HG02885 (cell line): Measurements from ENCODE around the gene TGM3.

ENCODE experiments used
- ATAC-seq: cut with Tn5 transposase; IDR thresholded peaks from one replicate; pipeline ENCODE4 v1.9.1; 2021; ENCODE audit warnings: mild to moderate bottlenecking; ENCODE audit not compliant: unreplicated experiment, poor library complexity

Gene TGM3

GRCh38 chr20:2283706-2284423 lies 11.9 kb upstream of the TGM3 start:
- ATAC-seq = no peak

DNA sequence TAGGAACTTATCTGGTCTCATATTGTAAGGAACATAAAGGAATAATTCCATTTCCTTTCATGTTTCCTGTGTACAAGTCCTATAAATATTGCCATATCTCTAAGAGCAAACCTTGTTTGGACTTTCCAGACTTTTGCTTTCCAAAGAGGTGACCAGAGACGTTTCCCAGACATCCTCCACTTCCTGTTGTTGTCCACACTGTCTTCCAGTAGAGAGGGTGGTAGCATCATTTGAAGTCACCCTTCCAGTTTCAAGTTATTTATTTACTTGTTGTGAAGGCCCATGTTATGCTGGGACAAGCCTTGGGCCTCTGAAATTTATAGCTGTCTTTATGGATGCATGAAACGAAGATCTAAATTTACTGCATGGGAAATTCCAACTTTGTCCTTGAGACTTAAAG lies 10.6 kb upstream of the TGM3 start:
- no peak for ATAC-seq

DNA sequence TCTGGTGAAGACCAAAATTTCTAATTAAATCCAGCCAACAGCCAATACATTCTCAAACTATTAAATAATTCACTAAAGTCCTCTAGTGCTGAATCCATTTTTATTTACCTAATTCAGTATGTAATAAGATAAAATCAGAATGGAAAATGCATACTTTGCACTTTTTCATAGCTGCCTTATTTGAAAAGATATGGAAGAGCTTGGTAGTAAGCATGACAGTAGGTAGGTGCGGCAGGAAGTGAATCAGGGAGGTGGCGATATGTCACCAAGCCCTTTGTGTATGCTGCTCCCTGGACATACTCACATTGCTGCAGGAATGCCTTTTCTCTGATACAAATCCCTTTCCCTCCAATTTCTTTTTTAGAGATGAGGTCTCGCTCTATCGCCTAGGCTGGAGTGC lies 10.2 kb upstream of the TGM3 start:
- ATAC-seq = no peak

- no peak for ATAC-seq
Observed at GRCh38 chr20:2287504-2287903, 8.3 kb upstream of the TGM3 start.

GRCh38 chr20:2289475-2289874 lies 6.3 kb upstream of the TGM3 start:
- ATAC-seq = no peak

GRCh38 chr20:2290486-2290885 lies 5.3 kb upstream of the TGM3 start:
- ATAC-seq = no peak

- ATAC-seq = no peak
Observed at GRCh38 chr20:2292416-2293110, 3.2 kb upstream of the TGM3 start.

DNA sequence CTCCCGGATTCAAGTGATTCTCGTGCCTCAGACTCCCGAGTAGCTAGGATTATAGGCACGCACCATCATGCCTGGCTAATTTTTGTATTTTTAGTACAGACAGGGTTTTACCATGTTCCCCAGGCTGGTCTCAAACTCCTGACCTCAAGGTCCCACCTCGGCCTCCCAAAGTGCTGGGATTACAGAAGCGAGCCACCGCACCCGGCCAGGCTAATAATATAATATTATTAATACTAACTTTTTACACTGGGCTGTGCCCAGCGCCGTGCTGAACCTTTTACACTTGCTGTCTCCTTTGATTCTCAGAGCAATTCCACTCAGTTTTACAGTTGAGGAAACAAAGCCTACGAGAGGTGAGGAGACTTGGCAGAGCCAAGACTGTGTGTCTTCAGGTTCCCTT lies 2.3 kb upstream of the TGM3 start:
- ATAC-seq = no peak

- no peak for ATAC-seq
Observed at GRCh38 chr20:2293971-2294370, 1.8 kb upstream of the TGM3 start.

GRCh38 chr20:2295286-2295685 lies 515 bp upstream of the TGM3 start:
- no peak for ATAC-seq

DNA sequence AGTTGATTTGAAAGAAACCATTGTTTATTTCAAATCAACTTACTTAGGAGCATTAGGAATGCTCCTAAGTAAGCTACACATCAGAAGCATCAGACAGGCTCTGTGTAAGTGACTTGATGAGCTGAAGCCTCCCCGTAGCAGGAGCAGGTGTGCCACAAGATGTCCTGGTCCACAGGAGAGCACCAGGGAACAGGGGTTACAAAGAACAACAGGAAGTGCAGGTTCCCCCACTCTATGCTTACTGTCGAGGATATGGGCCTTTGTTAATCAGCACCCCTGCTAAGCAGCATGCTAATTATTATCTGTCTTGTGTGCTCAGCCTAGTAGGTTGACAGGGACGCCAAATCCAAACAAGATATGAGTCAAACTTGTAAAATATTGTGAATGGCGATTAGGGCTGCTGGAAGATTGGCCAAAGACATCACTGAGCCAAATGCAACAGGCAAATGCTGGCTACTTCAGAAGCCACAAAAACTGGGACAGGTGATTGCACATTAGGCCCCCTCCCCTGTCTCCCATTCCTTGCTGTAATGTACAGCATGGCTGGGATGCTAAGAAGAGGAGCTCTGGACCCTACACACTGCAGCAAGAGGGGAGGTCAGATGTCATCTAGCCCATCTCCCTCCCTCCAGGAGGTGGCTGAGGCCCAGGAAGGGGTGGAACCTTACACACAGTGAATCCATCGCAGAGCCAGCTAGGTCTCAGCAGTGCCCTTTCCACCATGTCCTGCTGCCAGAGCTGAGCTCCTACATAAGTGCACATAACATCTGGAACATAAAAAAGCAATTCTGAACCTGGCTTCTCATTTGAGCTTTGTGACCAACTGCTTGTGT lies 939 bp downstream of the TGM3 start:
- ATAC-seq = no peak

DNA sequence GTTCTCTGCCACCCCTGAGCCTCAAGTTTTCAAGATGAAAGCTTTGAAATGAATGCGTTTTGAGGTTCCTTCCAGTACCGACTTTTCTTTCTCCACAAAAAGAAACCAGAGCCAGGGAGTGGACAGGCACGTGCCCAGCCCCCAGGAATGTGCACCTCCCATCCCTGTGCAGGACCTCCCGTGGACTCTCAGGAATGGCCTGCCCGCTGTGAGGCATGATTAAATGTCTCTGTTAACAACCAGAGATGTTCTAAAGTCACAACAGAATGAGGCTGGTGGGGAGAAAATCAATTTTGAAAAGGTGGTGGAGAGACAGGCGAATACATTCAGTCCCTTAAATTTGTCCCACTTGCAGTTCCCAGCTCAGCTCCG lies 1.5 kb downstream of the TGM3 start:
- no peak for ATAC-seq

- no peak for ATAC-seq
Observed at GRCh38 chr20:2298116-2298515, 2.3 kb downstream of the TGM3 start.

DNA sequence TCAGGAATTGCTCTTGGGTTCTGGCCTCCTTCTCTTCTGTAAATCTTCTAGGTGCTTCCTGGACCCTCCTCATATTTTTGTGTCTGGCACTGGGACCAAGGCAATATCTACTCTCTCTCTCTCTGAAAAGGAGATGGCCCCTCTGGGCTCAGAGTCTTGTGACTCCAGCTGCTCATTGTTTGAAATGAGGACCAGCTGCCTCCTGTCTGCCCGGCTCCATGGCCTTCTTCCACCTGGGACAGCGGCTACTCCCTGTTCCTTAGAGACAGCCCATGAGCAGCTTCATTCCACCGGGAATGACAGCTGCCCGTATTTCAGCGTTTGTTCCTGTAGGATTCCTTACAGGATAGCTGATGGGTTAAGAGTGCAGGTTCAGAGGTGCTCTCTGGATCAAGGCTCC lies 2.9 kb downstream of the TGM3 start:
- no peak for ATAC-seq

DNA sequence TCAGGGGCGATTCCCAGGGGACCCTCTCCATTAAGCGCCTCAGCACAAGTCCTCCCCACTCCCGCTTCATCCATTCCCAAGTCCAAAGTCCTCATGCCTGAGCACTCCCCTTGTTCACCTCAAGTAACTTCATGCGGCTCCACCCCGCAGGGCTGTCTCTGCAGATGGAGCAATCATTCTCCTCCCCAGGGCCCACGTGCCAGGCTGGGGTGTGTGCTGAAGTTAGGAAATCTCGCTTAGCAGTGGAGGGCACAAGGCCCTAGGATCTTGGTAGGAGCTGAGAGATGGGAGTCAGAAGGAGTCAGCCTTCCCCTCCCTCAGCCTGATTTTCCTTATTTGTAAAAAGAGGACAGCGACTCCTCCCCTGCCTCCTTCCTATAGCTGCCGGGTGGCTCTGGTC lies 3.5 kb downstream of the TGM3 start:
- no peak for ATAC-seq

GRCh38 chr20:2300002-2300401 lies 4.2 kb downstream of the TGM3 start:
- ATAC-seq = no peak

DNA sequence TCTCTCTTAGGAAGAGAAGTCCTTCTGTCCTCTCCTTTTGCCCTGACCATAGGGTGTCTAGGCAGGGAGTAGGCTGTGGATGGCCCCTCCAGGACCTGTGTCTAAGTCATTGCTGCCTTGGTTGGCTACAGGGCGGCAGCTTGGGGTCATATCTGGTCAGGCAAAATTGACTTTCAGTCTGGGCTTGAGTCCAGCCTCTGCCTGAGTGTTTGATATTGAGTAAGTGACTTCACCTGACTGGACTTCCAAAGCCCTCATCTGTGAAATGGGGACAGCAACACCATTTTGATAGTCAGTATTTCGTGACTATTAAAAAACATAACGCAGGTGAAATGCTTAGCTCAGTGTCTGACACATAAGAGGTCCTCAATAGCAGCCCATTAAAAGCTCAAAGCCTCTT lies 4.6 kb downstream of the TGM3 start:
- ATAC-seq = no peak

DNA sequence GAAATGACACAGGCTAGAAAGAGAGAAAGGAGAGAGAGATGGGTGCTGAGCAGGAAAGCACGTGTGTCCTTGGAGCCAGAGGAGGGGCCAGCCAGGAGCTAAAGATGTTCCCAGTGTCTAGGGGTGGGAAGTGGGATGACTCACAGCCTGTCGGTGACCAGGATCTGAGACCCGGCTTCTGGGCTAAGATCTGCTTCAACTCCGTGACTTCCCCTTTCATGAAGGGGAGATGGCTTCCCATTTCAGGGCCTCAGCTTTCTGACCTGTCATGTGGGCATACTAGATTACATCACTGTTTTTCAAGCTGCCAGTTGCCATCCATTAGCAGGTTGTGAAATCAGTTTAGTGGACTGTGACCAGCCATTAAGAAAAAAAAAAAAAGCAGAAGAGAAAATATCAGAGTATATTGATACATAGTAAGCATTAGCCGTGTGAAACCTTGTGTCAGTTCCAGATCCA lies 5.4 kb downstream of the TGM3 start:
- ATAC-seq = no peak

- no peak for ATAC-seq
Observed at GRCh38 chr20:2302384-2303060, 6.7 kb downstream of the TGM3 start.

- no peak for ATAC-seq
Observed at GRCh38 chr20:2303673-2304072, 7.9 kb downstream of the TGM3 start.

DNA sequence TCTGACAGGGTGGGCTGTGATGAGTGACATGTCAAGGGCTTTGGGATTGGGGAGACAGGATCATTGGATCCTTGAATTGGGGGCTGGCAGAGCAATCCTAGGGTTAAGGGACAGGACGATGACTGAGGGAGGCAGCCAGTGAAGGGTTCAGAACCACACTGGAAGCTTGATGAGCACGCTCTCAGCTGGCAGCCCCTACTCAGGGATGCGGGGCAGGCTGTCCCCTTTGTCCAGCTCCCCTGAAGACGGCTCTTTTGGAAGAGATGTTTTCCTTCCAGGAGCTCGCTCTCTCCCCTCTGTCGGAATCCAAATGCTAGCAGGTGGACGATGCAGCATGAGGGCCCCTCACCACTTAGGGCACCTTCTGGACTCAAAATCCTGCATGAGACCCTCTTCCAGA lies 8.4 kb downstream of the TGM3 start:
- no peak for ATAC-seq
